Measurements from ENCODE around the gene RFXAP.

RFXAP gene

GRCh38 chr13:36817996-36818803 is 822 bp upstream of the RFXAP start:
- DNase-seq (ENCODE audit: low spot score), result no peak

DNA sequence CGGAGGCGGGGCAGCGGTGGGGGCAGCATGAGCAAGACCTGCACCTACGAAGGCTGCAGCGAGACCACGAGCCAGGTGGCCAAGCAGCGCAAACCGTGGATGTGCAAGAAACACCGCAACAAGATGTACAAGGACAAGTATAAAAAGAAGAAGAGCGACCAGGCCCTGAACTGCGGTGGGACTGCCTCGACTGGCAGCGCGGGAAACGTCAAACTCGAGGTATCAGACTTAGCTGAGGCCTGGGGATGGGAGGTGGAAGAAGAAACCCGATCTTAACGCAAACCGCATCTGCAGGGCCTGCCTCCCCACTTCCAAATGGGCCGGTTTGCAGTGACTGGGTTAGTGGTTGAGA is 693 bp downstream of the RFXAP start:
- DNase-seq (ENCODE audit: low spot score), result no peak

- no peak for DNase-seq (ENCODE audit: low spot score)
Measured at GRCh38 chr13:36820222-36820621, 1.2 kb downstream of the RFXAP start.

DNA sequence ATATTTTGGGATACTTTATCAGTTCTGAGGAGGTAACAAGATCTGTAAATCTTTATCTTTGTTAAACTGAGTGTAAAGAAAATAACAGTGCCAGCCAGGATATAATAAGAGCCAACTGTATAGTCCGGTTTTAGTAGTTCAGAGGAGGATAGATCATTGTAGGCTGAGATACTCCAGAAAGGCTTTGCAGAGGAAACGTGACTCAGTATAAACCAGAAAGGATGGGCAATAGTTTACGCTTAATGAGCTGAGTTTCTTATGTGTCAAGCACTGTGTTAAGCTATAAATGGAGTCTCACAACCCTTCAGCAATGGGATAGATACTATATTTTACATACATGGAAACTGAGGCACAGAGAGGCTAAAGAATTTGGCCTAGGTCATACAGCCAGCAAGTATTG is 3.8 kb downstream of the RFXAP start:
- no peak for DNase-seq (ENCODE audit: low spot score)

GRCh38 chr13:36829753-36830152 is 10.7 kb downstream of the RFXAP start:
- DNase-seq (ENCODE audit: low spot score), result no peak

- DNase-seq (ENCODE audit: low spot score), result no peak
Measured at GRCh38 chr13:36831291-36831690, 12.3 kb downstream of the RFXAP start.

DNA sequence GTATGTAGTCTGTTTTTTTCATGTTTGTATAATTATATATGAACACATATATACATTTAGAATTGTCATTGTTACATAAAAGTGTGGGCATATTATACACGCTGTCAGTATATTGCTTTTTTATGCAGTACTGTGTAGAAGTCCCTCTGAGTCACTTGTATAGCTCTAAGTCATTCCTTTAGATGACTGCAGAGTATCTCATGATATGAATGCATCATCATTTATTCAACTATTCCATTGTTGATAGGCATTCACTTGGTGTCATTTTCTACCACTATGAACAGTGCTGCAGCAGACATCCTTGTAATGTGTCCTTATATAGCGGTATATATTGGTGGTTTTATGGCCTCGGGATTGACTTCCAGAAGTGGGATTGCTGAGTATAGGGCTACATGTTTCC is 15.3 kb downstream of the RFXAP start:
- no peak for DNase-seq (ENCODE audit: low spot score)

DNA sequence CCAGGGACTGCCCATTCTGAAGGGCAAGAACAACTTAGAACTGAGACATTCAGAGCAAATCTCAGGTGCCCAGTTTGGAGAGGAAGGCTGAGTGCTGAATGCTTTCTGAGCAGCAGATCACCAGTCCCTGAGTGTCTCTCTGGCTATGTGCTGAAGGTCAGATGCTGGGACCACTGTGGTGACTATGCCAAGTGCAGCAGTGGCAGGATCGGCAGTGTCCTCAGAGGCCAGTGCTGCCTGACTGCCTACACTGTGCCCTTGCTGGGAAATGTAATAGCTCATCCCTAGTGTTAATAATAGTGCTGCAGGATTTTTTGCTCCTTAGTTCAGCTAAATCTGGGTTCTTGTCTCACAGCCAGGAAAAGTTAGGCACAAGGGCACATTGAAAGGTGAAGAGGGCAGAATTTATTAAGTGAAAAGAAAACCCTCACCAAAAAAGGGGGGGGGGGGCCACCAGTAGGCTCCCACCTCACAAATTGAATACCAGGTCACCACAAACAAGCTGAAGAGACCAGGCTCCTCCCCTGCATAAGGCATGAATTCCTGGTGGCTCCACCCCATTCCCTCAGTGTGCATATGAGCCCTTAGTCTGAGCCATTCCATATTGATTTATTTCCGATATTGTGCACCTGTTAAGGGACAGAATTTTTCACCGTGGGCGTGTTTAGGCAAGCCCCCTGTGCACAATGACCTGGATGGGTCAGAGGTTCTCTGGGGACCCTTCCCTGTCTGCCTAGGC is 18.5 kb downstream of the RFXAP start:
- DNase-seq (ENCODE audit: low spot score), result no peak

DNA sequence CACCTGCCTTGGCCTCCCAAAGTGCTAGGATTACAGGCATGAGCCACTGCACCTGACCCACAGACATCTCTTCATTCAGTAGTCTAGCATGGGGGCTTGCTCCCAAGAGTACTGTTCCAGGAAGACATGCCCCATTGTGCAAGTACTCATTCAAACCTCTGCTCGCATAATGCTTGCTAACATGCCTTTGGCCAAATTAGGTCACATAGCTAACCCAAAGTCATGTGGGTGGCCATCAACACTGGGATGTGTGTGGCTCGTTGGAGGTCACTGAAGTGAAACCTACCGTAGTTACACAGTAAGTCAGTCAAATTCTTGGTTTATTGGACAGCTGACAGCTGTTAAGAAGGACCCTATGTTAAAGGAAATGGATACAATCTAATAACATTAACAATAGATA is 20.3 kb downstream of the RFXAP start:
- no peak for DNase-seq (ENCODE audit: low spot score)

DNA sequence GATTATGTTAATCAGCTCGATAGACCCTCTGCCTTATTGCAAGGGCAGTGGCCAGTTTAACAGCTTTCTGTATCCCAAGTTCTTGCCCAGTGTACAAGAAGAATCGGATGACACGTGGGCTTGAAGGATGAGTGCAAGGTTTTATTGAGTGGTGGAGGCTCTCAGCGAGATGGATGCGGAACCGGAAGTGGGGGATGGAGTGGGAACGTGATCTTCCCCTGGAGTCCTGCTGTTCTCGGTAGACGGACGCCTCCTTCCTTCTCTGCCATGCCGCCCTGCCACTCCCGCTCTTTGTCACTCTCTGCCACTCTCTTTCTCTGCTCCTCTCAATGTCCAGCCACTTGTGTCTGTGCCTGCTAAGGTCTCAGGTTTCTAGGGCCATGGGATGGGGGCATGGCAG is 21.0 kb downstream of the RFXAP start:
- DNase-seq (ENCODE audit: low spot score), result no peak

GRCh38 chr13:36840718-36841250 is 21.8 kb downstream of the RFXAP start:
- no peak for DNase-seq (ENCODE audit: low spot score)

DNA sequence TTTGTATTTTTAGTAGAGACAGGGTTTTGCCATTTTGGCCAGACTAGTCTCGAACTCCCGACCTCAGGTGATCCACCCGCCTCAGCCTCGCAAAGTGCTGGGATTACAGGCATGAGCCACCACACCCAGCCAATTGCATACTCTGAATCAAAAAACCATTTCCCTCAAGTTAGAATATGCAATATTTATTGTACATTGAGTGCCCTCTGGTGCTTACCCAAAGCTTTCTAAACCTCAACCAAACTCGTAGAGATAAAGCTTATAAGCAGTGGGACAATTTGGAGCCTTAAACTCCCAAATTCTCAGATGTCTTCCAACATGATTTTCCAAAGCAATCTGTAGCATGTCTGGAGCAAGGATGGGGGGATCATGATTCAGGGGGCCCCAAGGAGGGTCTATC is 22.4 kb downstream of the RFXAP start:
- no peak for DNase-seq (ENCODE audit: low spot score)

DNA sequence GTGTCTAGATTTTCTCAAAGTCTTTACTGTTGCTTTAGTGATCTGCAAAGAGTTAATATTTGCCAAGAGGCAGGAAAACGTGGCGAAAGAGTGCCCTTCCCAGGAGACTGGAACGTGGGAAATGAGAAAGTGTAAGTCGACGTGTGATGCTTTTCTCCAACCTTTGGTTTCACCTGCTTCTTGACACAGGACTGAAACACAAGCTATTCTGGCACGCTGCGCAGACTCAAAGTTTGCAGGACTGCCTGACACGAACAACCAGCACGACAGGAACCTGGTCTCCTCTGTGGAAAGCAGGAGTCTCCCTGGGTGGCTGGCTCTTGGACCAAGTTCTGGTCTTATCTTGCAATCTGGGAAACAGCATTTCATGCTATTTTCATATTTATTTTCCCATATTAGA is 28.6 kb downstream of the RFXAP start:
- DNase-seq (ENCODE audit: low spot score), result no peak

DNA sequence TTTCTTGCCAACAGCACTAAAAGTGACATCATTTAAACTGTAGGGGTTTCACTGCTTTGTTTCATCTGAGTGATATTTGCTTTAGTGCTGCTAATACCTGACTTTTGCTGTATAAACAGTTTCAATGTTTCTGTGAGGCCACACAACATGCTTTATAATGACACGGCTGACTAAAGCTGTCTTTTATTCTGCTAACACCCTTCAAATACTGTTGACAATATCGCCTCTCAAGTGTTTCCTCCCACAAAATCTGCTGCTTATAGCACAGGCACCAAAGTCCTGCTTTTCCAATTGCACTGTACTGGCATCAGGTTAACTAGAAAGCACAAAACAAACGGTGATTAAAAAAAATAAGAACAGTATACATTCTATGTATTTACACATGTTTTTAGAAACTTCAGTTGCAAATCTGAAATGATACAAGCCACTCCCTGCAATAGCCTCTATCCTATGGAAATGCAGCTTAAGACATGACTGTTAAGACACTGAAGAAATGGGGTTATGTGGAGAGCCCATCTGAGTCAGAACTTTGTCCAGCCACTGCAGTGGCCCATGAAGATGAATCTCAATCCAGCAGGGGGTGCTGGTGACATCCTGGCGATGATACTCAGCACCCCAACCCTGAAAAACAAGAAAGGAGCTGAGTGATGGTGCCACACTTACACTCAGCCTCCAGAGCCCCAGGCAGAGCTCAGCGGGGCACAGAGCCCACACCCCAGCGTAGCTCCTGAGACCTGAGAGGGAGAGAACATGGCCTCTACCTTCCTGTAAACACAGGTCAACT is 29.4 kb downstream of the RFXAP start:
- no peak for DNase-seq (ENCODE audit: low spot score)

GRCh38 chr13:36850790-36851438 is 31.9 kb downstream of the RFXAP start:
- no peak for DNase-seq (ENCODE audit: low spot score)

DNA sequence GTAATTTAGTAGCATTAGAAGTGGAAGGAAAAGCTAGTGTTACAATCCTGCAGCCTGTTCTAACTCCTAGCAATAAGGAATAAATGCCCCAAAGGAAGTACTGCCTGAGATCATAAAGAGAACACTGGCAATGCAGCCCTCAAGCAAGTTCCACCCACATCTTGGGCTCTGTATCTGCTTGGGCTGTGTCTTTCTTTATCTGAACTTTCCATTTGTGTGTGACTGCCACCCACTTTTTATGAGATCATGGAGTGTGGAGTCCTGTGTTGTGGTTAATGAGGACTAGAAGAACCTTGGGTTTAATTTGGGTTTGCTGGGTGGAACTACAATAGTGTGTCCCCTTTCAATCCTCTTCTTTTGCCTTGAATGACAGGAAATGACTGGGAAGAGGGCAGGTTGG is 38.2 kb downstream of the RFXAP start:
- no peak for DNase-seq (ENCODE audit: low spot score)

GRCh38 chr13:36858290-36858689 is 39.3 kb downstream of the RFXAP start:
- DNase-seq (ENCODE audit: low spot score), result peak; percentile 47

GRCh38 chr13:36859259-36859658 is 40.2 kb downstream of the RFXAP start:
- DNase-seq (ENCODE audit: low spot score), result no peak

DNA sequence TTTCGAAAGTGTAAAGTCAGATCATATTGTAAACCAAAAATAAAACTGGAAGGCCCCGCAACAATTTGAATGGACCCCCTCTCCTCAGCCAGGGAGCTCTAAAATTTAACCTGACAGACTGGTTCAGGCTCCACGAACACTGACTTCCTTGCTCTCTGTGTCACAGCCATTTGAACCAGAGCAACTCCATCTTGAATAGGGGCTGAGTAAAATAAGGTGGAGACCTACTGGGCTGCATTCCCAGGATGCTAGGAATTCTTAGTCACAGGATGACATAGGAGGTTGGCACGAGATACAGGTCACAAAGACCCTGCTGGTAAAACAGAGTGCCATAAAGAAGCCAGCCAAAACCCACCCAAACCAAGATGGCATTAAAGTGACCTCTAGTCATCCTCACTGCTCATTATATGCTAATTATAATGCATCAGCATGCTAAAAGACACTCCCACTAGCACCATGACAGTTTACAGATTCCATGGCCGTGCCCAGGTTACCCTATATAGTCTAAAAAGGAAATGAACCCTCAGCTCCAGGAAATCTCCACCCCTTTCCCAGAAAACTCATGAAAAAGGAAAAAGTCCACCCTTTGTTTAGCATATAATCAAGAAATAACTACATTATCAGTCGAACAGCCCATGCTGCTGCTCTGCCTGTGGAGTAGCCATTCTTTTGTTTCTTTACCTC is 43.1 kb downstream of the RFXAP start:
- no peak for DNase-seq (ENCODE audit: low spot score)

DNA sequence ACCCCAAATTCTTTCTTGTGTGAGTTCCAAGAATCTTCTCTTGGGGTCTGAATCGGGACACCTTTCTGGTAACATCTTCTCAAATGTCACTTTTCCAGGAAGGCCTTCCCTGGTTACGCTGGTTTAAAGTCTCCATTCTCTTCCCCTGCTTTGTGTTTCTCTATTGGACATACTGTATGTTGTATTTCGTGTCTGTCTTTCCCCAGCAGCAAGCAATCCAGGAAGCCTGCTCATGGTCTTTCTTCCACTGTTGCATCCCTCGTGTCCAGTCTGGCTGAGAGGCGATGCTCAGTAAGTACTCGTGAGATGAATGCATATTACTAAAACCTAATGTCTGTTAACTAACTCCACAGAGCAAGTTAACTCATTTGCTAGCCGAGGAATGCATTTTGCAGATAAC is 43.7 kb downstream of the RFXAP start:
- no peak for DNase-seq (ENCODE audit: low spot score)

GRCh38 chr13:36865265-36865664 is 46.2 kb downstream of the RFXAP start:
- no peak for DNase-seq (ENCODE audit: low spot score)

- DNase-seq (ENCODE audit: low spot score), result no peak
Measured at GRCh38 chr13:36866232-36866631, 47.2 kb downstream of the RFXAP start.
